GM23338 (cell line): Measurements from ENCODE around the gene AFM. TPM values are rescaled to one million over a fixed set of nuclear protein-coding genes. Genes with fewer than 3 reads are reported as not detected.

Experiments
- ATAC-seq: fragments of 200-7000 bp; cut with Tn5 transposase; 3 replicates; pipeline ENCODE4 v1.9.1; 2020
- DNase-seq: peaks from one replicate; pipeline ENCODE4 v3.0.0-alpha.2; 2015; ENCODE audit warnings: low spot score
- H2AFZ ChIP-seq: fragments of 200-600 bp; sonication (generic); 2 replicates; pipeline ENCODE4 v1.8.0; 2016; ENCODE audit warnings: antibody characterized with exemption, mild to moderate bottlenecking, moderate library complexity
- H3F3A ChIP-seq: fragments of 200-600 bp; sonication (generic); replicated peaks from 2 replicates; pipeline ENCODE4 v1.8.0; 2017; ENCODE audit warnings: antibody characterized with exemption, mixed run types, low read depth
- H3K27ac ChIP-seq: fragments of 200-600 bp; sonication (generic); 2 replicates; pipeline ENCODE4 v1.6.1; 2016; ENCODE audit warnings: low read depth
- H3K27me3 ChIP-seq: fragments of 200-600 bp; sonication (generic); 2 replicates; pipeline ENCODE4 v1.8.0; 2016; ENCODE audit warnings: mild to moderate bottlenecking, mixed run types, moderate library complexity; ENCODE audit not compliant: insufficient read depth
- H3K36me3 ChIP-seq: fragments of 200-600 bp; sonication (generic); 2 replicates; pipeline ENCODE4 v1.8.0; 2016; ENCODE audit warnings: mild to moderate bottlenecking; ENCODE audit not compliant: insufficient read depth
- H3K4me1 ChIP-seq: fragments of 200-600 bp; sonication (generic); 2 replicates; pipeline ENCODE4 v1.8.0; 2016; ENCODE audit warnings: mild to moderate bottlenecking, moderate library complexity; ENCODE audit not compliant: insufficient read depth
- H3K4me2 ChIP-seq: fragments of 200-600 bp; sonication (generic); 2 replicates; pipeline ENCODE4 v1.7.1; 2017; ENCODE audit warnings: mixed run types
- H3K4me3 ChIP-seq: fragments of 200-600 bp; sonication (generic); 2 replicates; pipeline ENCODE4 v1.6.1; 2016; ENCODE audit warnings: mixed run types
- H3K79me2 ChIP-seq: fragments of 200-600 bp; sonication (generic); replicated peaks from 2 replicates; pipeline ENCODE4 v1.8.0; 2017; ENCODE audit warnings: mild to moderate bottlenecking; ENCODE audit not compliant: insufficient read depth
- H3K9me2 ChIP-seq: fragments of 200-600 bp; sonication (generic); 2 replicates; pipeline ENCODE4 v1.8.0; 2017; ENCODE audit not compliant: insufficient read depth
- H4K20me1 ChIP-seq: fragments of 200-600 bp; sonication (generic); replicated peaks from 2 replicates; pipeline ENCODE4 v1.8.0; 2017; ENCODE audit warnings: mild to moderate bottlenecking; ENCODE audit not compliant: insufficient read depth
- H3K27ac Mint-ChIP-seq: 2 replicates; pipeline ENCODE4 v1.8.0; 2020; ENCODE audit warnings: inconsistent platforms, mild to moderate bottlenecking, moderate library complexity, mixed read lengths
- H3K27me3 Mint-ChIP-seq: 3 replicates; pipeline ENCODE4 v1.8.0; 2022; ENCODE audit warnings: low read depth, mild to moderate bottlenecking, moderate library complexity, mixed read lengths, inconsistent platforms; ENCODE audit not compliant: insufficient read depth, poor library complexity
- H3K36me3 Mint-ChIP-seq: 3 replicates; pipeline ENCODE4 v1.8.0; 2021; ENCODE audit warnings: low read depth, mild to moderate bottlenecking, inconsistent platforms, moderate library complexity, mixed read lengths
- H3K4me1 Mint-ChIP-seq: 3 replicates; pipeline ENCODE4 v1.8.0; 2020; ENCODE audit warnings: mild to moderate bottlenecking, inconsistent platforms, mixed read lengths
- H3K4me3 Mint-ChIP-seq: 3 replicates; pipeline ENCODE4 v1.8.0; 2021; ENCODE audit warnings: moderate library complexity, mild to moderate bottlenecking, inconsistent platforms, mixed read lengths
- H3K9me3 Mint-ChIP-seq: 3 replicates; pipeline ENCODE4 v1.8.0; 2020; ENCODE audit warnings: moderate library complexity, mild to moderate bottlenecking, inconsistent platforms, mixed read lengths
- CREB1 ChIP-seq: fragments of 250-450 bp; sonication (Bioruptor Pico); IDR thresholded peaks from 2 replicates; pipeline ENCODE4 v1.5.0; 2020; ENCODE audit warnings: low read depth, mild to moderate bottlenecking, moderate library complexity
- EZH2 ChIP-seq: fragments of 200-600 bp; sonication (generic); IDR thresholded peaks from one replicate; pipeline ENCODE4 v1.8.0; 2017; ENCODE audit warnings: antibody characterized with exemption, mild to moderate bottlenecking, low read depth; ENCODE audit not compliant: unreplicated experiment
- EZH2phosphoT487 ChIP-seq: fragments of 200-600 bp; sonication (generic); IDR thresholded peaks from one replicate; pipeline ENCODE4 v1.8.1; 2018; ENCODE audit warnings: antibody characterized with exemption; ENCODE audit not compliant: unreplicated experiment
- NANOG ChIP-seq: IDR thresholded peaks from 2 replicates; pipeline ENCODE4 v1.6.1; 2016; ENCODE audit warnings: antibody characterized with exemption, borderline replicate concordance
- STAT1 ChIP-seq: IDR thresholded peaks from one replicate; pipeline ENCODE4 v1.6.1; 2016; ENCODE audit warnings: antibody characterized with exemption; ENCODE audit not compliant: unreplicated experiment
- ZNF114 ChIP-seq: fragments of 250-450 bp; sonication (Bioruptor Pico); IDR thresholded peaks from 2 replicates; pipeline ENCODE4 v1.5.0; 2020; ENCODE audit warnings: mild to moderate bottlenecking, moderate library complexity
- ZNF331 ChIP-seq: fragments of 250-450 bp; sonication (Bioruptor Pico); IDR thresholded peaks from 2 replicates; pipeline ENCODE4 v1.5.0; 2020; ENCODE audit warnings: low read depth, mild to moderate bottlenecking, moderate library complexity
- polyA plus RNA-seq: library from polyadenylated mRNA; unstranded; fragments of >200 nt; fragmentation: Nextera tagmentation; extraction: Ambion mirVana; gene quantifications from 2 replicates; pipeline ENCODE4 v1.2.1, GENCODE V29; 2016
- total RNA-seq: library from RNA; depleted of rRNA; stranded (reverse); fragments of >200 nt; shearing (Covaris generic); gene quantifications from 2 replicates; pipeline ENCODE4 v1.2.3, GENCODE V29; 2014
- TF ChIP-seq, protein P1 (sequence below): fragments of 250-450 bp; sonication (Bioruptor Pico); IDR thresholded peaks from 2 replicates; pipeline ENCODE4 v1.5.0; 2020; ENCODE audit warnings: mild to moderate bottlenecking, moderate library complexity
- TF ChIP-seq, protein P2 (sequence below): IDR thresholded peaks from one replicate; pipeline ENCODE4 v1.6.1; 2018; ENCODE audit warnings: antibody characterized with exemption; ENCODE audit not compliant: unreplicated experiment
- TF ChIP-seq, protein P3 (sequence below), 2 experiments: fragments of 200-600 bp in 1 of 2; sonication (generic) in 1 of 2; conservative IDR thresholded peaks; 2 replicates each; pipeline versions ENCODE4 v1.5.1 to v1.6.1; 2016 to 2017; ENCODE audit warnings: antibody characterized with exemption in 2 of 2, low read depth in 2 of 2, mild to moderate bottlenecking in 2 of 2, moderate library complexity in 1 of 2

The AFM gene
- total and polyA plus RNA-seq, 2 experiments from 2014 or later, result not detected

DNA sequence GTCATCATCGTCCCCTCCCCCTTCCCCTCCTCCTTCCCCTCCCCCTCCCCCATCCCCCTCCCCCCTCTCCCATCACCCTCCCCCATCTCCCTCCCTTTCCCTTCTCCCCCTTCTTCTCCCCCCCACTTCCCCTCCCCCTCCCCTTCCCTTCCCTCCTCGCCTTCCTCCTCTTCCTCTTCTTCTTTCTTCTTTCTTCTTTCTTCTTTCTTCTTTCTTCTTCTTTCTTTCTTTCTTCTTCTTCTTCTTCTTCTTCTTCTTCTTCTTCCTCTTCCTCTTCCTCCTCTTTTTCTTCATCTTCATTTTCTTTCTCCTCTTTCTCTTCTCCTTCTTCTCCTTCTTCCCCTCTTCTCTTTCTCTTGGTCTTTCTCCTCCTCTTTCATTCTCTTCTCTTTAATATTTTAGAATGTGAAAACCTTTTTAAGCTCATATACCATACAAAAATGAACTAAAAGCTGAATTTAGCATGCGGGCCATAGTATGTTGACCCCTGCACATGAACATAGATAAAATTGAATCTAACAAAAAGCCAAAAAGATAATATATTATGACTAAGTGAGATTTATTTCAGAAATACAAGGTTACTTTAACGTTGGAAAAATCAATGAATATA, 20.5 kb upstream of the AFM start (continued):
- TF ChIP-seq, protein P1, sequence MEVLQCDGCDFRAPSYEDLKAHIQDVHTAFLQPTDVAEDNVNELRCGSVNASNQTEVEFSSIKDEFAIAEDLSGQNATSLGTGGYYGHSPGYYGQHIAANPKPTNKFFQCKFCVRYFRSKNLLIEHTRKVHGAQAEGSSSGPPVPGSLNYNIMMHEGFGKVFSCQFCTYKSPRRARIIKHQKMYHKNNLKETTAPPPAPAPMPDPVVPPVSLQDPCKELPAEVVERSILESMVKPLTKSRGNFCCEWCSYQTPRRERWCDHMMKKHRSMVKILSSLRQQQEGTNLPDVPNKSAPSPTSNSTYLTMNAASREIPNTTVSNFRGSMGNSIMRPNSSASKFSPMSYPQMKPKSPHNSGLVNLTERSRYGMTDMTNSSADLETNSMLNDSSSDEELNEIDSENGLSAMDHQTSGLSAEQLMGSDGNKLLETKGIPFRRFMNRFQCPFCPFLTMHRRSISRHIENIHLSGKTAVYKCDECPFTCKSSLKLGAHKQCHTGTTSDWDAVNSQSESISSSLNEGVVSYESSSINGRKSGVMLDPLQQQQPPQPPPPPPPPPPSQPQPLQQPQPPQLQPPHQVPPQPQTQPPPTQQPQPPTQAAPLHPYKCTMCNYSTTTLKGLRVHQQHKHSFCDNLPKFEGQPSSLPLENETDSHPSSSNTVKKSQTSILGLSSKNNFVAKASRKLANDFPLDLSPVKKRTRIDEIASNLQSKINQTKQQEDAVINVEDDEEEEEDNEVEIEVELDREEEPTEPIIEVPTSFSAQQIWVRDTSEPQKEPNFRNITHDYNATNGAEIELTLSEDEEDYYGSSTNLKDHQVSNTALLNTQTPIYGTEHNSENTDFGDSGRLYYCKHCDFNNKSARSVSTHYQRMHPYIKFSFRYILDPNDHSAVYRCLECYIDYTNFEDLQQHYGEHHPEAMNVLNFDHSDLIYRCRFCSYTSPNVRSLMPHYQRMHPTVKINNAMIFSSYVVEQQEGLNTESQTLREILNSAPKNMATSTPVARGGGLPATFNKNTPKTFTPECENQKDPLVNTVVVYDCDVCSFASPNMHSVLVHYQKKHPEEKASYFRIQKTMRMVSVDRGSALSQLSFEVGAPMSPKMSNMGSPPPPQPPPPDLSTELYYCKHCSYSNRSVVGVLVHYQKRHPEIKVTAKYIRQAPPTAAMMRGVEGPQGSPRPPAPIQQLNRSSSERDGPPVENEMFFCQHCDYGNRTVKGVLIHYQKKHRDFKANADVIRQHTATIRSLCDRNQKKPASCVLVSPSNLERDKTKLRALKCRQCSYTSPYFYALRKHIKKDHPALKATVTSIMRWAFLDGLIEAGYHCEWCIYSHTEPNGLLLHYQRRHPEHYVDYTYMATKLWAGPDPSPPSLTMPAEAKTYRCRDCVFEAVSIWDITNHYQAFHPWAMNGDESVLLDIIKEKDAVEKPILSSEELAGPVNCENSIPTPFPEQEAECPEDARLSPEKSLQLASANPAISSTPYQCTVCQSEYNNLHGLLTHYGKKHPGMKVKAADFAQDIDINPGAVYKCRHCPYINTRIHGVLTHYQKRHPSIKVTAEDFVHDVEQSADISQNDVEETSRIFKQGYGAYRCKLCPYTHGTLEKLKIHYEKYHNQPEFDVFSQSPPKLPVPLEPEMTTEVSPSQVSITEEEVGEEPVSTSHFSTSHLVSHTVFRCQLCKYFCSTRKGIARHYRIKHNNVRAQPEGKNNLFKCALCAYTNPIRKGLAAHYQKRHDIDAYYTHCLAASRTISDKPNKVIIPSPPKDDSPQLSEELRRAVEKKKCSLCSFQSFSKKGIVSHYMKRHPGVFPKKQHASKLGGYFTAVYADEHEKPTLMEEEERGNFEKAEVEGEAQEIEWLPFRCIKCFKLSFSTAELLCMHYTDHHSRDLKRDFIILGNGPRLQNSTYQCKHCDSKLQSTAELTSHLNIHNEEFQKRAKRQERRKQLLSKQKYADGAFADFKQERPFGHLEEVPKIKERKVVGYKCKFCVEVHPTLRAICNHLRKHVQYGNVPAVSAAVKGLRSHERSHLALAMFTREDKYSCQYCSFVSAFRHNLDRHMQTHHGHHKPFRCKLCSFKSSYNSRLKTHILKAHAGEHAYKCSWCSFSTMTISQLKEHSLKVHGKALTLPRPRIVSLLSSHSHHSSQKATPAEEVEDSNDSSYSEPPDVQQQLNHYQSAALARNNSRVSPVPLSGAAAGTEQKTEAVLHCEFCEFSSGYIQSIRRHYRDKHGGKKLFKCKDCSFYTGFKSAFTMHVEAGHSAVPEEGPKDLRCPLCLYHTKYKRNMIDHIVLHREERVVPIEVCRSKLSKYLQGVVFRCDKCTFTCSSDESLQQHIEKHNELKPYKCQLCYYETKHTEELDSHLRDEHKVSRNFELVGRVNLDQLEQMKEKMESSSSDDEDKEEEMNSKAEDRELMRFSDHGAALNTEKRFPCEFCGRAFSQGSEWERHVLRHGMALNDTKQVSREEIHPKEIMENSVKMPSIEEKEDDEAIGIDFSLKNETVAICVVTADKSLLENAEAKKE (CRISPR knock-in tag), result no peak
- no peak for TF ChIP-seq NANOG

DNA sequence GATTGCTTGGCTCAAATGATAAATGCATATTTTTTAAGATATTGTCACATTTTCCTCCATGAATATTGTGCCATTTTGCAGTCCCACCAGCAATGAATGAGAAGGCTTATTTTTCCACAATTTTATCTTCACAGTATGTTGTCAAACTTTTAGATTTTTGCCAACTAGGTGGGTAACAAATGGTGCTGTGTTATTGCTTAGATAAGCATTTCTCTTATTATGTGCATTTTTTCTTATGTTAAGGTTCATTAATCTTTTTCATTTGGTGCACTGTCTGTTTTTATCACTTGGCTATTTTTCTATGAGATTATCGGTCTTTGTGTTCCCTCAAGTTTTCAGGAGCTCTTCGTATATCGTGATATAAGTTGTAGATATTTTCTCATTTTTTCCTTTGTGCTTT, 13.4 kb upstream of the AFM start:
- no peak for ATAC-seq

More for the DNA sequence above, 13.4 kb upstream of the AFM start:
- Histone ChIP-seq H3F3A (no peaks in the 10 kb centered on the region), H4K20me1 (no peaks in the 10 kb centered on the region), H3K27ac (no peak overlapping the region), H3K4me2 (no peak overlapping the region), H3K36me3 (no peaks in the 10 kb centered on the region), H2AFZ (no peak overlapping the region), H3K79me2 (no peaks in the 10 kb centered on the region), H3K4me1 (no peaks in the 10 kb centered on the region), H3K4me3 (no peak overlapping the region), H3K27me3 (no peaks in the 10 kb centered on the region), H3K9me2 (peaks cover 12% of the 10 kb centered on the region)
- Mint-ChIP-seq H3K4me1 (no peaks in the 10 kb centered on the region), H3K27me3 (peaks cover 2% of the 10 kb centered on the region), H3K4me3 (no peak overlapping the region), H3K36me3 (peaks cover 9% of the 10 kb centered on the region; the same call in 2 of the 3 replicates), H3K27ac (no peak overlapping the region), H3K9me3 (peaks cover 13% of the 10 kb centered on the region)
- DNase-seq, result no peak
- TF ChIP-seq EZH2 (no peak), EZH2phosphoT487 (no peak), STAT1 (no peak), CREB1 (CRISPR knock-in tag) (no peak), ZNF114 (CRISPR knock-in tag) (no peak), ZNF331 (CRISPR knock-in tag) (no peak)
- TF ChIP-seq, protein P2, sequence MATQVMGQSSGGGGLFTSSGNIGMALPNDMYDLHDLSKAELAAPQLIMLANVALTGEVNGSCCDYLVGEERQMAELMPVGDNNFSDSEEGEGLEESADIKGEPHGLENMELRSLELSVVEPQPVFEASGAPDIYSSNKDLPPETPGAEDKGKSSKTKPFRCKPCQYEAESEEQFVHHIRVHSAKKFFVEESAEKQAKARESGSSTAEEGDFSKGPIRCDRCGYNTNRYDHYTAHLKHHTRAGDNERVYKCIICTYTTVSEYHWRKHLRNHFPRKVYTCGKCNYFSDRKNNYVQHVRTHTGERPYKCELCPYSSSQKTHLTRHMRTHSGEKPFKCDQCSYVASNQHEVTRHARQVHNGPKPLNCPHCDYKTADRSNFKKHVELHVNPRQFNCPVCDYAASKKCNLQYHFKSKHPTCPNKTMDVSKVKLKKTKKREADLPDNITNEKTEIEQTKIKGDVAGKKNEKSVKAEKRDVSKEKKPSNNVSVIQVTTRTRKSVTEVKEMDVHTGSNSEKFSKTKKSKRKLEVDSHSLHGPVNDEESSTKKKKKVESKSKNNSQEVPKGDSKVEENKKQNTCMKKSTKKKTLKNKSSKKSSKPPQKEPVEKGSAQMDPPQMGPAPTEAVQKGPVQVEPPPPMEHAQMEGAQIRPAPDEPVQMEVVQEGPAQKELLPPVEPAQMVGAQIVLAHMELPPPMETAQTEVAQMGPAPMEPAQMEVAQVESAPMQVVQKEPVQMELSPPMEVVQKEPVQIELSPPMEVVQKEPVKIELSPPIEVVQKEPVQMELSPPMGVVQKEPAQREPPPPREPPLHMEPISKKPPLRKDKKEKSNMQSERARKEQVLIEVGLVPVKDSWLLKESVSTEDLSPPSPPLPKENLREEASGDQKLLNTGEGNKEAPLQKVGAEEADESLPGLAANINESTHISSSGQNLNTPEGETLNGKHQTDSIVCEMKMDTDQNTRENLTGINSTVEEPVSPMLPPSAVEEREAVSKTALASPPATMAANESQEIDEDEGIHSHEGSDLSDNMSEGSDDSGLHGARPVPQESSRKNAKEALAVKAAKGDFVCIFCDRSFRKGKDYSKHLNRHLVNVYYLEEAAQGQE, result no peak
- TF ChIP-seq, protein P3, sequence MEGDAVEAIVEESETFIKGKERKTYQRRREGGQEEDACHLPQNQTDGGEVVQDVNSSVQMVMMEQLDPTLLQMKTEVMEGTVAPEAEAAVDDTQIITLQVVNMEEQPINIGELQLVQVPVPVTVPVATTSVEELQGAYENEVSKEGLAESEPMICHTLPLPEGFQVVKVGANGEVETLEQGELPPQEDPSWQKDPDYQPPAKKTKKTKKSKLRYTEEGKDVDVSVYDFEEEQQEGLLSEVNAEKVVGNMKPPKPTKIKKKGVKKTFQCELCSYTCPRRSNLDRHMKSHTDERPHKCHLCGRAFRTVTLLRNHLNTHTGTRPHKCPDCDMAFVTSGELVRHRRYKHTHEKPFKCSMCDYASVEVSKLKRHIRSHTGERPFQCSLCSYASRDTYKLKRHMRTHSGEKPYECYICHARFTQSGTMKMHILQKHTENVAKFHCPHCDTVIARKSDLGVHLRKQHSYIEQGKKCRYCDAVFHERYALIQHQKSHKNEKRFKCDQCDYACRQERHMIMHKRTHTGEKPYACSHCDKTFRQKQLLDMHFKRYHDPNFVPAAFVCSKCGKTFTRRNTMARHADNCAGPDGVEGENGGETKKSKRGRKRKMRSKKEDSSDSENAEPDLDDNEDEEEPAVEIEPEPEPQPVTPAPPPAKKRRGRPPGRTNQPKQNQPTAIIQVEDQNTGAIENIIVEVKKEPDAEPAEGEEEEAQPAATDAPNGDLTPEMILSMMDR (conservative IDR thresholded peaks at IDR 0.05; ENCODE audit: low read depth in 2 of 2), result no peak
